HG03196 (cell line): ENCODE measurements around the gene DISC1.
"Not testable (repeated sequence)": the region's sequence is repeated elsewhere in the genome, so short reads cannot be mapped to it uniquely, and the experiment has no call there.

Source experiments
- ATAC-seq: cut with Tn5 transposase; IDR thresholded peaks from one replicate; pipeline ENCODE4 v1.9.1; 2021; ENCODE audit not compliant: unreplicated experiment

DISC1 gene

GRCh38 chr1:231634323-231635013 lies 7.9 kb downstream of the DISC1 start:
- ATAC-seq, result no peak

- ATAC-seq, result no peak
Measured at GRCh38 chr1:231636157-231636556, 9.6 kb downstream of the DISC1 start.

- not testable (repeated sequence) for ATAC-seq
Measured at GRCh38 chr1:231636922-231637321, 10.3 kb downstream of the DISC1 start.

- no peak for ATAC-seq
Measured at GRCh38 chr1:231638647-231639046, 12.1 kb downstream of the DISC1 start.

- no peak for ATAC-seq
Measured at GRCh38 chr1:231639819-231640218, 13.2 kb downstream of the DISC1 start.

- ATAC-seq, result not testable (repeated sequence)
Measured at GRCh38 chr1:231641444-231641843, 14.9 kb downstream of the DISC1 start.

- ATAC-seq, result not testable (repeated sequence)
Measured at GRCh38 chr1:231642061-231642460, 15.5 kb downstream of the DISC1 start.

- no peak for ATAC-seq
Measured at GRCh38 chr1:231642618-231643017, 16.0 kb downstream of the DISC1 start.

- ATAC-seq, result no peak
Measured at GRCh38 chr1:231643071-231643934, 16.7 kb downstream of the DISC1 start.

- ATAC-seq, result no peak
Measured at GRCh38 chr1:231643935-231644237, 17.3 kb downstream of the DISC1 start.

GRCh38 chr1:231645634-231646033 lies 19.0 kb downstream of the DISC1 start:
- not testable (repeated sequence) for ATAC-seq

- ATAC-seq, result not testable (repeated sequence)
Measured at GRCh38 chr1:231646165-231646564, 19.6 kb downstream of the DISC1 start.

- ATAC-seq, result not testable (repeated sequence)
Measured at GRCh38 chr1:231651621-231652260, 25.2 kb downstream of the DISC1 start.

- ATAC-seq, result no peak
Measured at GRCh38 chr1:231653632-231654031, 27.0 kb downstream of the DISC1 start.

- no peak for ATAC-seq
Measured at GRCh38 chr1:231656741-231657140, 30.2 kb downstream of the DISC1 start.

- ATAC-seq, result not testable (repeated sequence)
Measured at GRCh38 chr1:231658223-231658622, 31.6 kb downstream of the DISC1 start.

GRCh38 chr1:231660198-231660597 lies 33.6 kb downstream of the DISC1 start:
- no peak for ATAC-seq

GRCh38 chr1:231663211-231663792 lies 36.7 kb downstream of the DISC1 start:
- no peak for ATAC-seq

- ATAC-seq, result no peak
Measured at GRCh38 chr1:231665101-231665500, 38.5 kb downstream of the DISC1 start.

GRCh38 chr1:231665726-231666125 lies 39.1 kb downstream of the DISC1 start:
- no peak for ATAC-seq

GRCh38 chr1:231666220-231666936 lies 39.8 kb downstream of the DISC1 start:
- ATAC-seq, result no peak
